HuH-7.5 (cell line): ENCODE measurements around the gene GRIK3.
A peak's percentile ranks its signal among the peaks of the same experiment; 100 is the strongest.
"Not testable (repeated sequence)": the region's sequence is repeated elsewhere in the genome, so short reads cannot be mapped to it uniquely, and the experiment has no call there.

Experiments
- DNase-seq: peaks from one replicate; pipeline ENCODE4 v3.0.0; 2011; ENCODE audit warnings: low spot score

The GRIK3 gene

DNA sequence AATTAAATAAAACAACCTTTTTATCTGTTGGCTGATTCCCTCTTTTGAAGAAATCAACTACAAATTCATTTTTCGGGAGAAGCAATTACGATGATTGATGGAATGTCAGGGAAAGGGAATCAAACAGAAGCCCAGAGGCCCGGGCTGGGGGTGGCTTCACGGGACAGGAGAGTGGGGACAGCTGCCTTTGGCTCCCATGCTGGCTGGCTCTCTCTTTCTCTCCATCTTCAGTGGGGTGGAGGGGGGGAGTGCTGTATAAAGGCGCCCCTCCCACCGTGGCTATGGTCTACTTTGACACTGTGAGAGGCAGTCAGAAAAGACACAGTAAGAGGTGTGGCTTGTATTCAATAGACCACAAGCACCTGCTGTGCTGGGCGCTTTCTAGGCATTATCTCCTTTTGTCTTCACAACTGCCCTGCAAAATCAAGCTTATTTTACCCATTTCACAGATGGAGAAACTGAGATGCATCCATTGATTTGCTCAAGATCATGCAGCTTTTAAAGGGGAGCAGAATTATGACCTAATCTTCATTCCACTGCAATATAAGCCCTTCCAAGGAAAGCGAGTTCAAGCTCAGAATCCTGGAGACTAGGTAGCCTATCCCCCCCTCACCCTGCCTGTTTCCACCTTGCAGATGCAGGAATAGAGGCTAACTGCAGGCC is 92.9 kb downstream of the GRIK3 start:
- no peak for DNase-seq

- DNase-seq, result no peak
Observed at GRCh38 chr1:36938819-36939218, 95.5 kb downstream of the GRIK3 start.

DNA sequence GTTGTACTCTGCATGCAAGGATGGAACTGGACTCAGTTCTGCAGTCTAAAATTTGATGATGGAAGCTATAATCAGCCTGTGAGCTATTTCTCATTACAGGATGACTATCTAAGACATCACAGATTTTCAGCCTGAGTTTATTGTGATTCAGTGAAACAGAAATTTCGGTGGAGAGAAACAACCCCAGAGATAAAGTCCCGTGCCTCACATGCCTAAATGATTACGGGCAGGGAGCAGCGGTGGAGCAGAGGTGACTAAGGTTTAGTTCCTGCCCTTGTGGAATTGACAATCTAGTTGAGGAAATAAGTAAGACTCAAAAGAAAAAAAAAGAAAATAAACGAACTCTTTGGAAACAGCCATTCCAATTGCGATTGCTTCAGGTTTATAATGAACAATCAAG is 96.9 kb downstream of the GRIK3 start:
- no peak for DNase-seq

DNA sequence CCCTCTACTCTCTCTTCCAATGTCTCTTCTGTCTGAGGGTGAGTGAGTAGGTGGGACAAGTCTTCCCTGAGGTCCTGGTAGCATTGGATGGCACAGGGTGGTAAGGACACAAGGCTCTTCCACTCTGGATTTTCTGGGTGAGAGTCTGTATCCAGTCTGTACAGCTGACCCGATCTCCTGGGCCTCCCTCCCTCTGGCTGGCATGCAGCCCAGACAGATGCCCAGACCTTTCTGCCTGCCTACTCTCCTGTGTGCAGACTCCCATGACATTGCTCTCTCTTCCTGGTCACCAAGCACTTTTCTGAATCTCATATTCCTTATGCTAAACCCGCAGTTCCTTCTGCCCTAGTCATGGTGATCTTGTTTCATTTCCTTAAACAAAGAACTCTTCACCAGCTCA is 100.3 kb downstream of the GRIK3 start:
- no peak for DNase-seq

- no peak for DNase-seq
Observed at GRCh38 chr1:36927826-36928225, 106.5 kb downstream of the GRIK3 start.

- DNase-seq, result no peak
Observed at GRCh38 chr1:36925251-36925650, 109.1 kb downstream of the GRIK3 start.

GRCh38 chr1:36924282-36924811 is 110.0 kb downstream of the GRIK3 start:
- DNase-seq, result peak; percentile 23

GRCh38 chr1:36922593-36923426 is 111.5 kb downstream of the GRIK3 start:
- DNase-seq, result no peak

DNA sequence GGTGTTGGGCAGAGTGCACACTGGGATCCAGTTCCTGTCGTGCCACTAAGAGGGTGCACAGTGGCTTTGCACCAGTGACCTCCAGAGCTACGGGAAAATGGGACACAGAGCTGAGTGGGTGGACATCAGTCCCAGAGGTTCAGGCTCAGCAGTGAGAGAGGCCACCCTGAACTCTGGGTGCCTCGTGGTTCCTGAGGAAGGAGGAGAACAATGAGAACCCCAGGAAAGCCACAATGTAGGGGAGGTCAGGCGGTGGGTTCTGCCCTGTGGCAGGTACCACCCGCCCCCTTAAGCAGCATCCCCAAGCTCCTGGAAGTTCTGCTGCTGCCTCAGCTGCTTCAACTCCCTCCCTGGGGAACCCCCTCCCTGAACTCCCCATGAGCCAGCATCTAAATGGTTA is 112.2 kb downstream of the GRIK3 start:
- DNase-seq, result no peak

- no peak for DNase-seq
Observed at GRCh38 chr1:36920801-36921405, 113.4 kb downstream of the GRIK3 start.

GRCh38 chr1:36920371-36920770 is 113.9 kb downstream of the GRIK3 start:
- no peak for DNase-seq

GRCh38 chr1:36919491-36920145 is 114.7 kb downstream of the GRIK3 start:
- no peak for DNase-seq

- no peak for DNase-seq
Observed at GRCh38 chr1:36918604-36919003, 115.7 kb downstream of the GRIK3 start.

DNA sequence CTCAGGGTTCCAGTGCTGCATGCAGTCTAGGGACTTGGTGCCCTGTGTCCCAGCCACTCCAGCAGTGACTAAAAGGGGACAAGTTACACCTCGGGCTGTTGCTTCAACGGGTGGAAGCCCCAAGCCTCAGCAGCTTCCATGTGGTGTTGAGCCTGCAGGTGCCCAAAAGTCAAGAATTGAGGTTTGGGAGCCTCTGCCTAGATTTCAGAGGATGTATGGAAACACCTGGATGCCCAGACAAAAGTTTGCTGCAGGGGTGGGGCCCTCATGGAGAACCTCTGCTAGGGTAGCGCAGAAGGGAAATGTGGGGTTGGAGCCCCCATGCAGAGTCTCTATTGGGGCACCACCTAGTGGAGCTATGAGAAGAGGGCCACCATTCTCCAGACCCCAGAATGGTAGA is 117.8 kb downstream of the GRIK3 start:
- DNase-seq, result not testable (repeated sequence)

DNA sequence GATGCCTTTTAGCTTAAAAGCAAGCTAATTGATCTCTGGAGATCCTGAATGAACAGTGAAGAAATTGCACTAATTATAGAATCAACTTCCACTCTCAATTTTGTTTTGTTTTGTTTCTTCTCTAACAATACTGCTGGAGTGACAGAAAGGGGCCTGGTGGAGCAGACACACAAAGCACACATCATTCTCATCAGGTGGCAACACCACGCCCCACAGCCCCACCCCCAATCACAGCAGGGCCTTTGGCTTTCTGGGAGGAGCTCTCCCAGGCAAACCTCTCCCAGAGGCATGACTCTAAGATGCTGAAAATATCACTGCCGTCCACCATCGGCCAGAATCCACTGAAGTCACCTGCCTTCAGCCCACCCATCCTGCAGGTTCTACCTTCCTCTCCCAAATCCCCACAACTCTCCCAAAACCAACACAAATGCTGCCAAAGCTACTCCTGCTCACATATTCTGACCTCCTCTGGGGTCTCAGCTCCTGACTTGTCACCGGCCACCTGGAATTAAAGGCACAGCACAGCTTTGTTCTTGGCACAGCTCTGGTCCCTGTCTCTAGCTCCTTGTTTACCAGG is 120.7 kb downstream of the GRIK3 start:
- no peak for DNase-seq

DNA sequence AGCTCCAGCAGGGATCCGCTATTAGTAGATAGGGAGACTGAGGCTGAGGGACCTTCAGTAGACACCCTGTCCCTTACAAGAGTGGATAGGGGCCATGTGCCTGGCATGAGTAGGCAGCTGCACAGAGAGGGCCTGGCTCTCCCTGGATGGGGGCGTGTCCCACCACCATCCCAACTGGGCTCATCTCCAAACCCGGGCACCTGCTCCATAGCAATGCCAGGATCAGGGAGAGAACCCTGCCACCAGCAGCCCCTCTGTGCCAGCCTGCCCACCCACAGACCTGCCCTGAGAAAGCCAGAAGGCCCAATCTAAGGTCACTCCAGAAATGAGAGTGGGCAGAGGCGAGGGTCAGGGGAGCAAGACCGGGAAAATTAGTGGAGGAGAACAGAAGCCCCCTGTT is 121.3 kb downstream of the GRIK3 start:
- no peak for DNase-seq

DNA sequence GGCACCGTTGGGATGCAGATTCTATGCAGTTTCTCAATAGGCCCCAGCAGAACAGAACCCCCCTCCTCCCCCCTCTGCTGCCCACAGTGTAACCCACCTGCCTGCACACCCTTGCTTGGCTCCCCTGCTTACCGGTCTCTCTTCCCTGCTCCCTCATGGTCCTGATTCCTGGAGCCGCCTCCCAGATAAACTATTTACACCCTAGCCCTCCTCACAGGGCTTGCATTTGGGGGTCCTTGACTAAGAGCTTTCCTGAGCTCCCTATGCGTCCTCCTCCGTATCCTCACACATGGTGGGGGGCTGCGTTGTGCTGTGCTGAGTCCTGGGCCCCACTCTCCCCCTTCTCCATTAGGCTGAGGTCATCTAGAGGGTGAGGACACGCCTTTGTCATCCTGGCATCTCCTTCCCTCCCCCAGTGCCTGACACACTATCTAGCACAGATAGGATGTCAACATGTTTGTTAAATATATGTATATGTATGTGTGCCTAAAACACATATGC is 121.9 kb downstream of the GRIK3 start:
- DNase-seq, result no peak

DNA sequence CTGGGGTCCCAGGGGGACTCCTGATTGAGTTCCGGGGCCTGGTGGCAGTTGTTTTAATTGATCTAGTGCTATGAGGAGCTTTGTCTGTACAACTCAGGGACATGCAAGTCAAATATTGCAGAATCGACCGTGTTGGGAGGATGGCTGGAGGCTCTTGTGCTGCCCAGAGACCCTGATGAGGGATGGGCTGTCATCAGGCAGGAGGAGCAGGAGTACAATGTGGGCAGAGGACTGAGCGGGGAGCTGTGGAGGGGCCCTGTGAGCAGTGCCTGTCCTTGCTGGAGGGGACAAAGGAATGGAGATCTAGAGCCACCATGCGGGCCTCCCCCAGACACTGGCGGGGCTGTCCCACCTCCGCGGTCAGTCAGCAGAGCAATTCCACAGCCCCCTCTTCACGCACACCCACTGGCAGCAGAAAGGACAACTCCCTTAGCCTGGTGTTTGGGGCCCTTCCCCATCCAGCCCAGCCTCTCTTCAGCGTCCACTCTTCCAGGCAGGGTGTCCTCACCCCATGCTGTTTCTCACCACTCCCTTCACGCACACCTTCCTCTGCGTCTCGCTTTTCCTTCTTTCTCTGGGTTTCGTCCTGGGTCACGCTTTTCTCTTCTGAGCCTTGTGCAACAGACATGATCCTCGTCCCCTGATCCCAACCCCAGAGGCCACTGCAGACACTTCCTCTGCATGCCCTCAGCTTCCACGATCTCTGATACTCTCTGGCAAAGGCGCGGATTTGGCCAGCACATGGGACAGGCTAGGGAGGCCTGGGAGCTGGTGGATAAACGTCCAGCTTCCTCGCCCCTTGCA is 122.6 kb downstream of the GRIK3 start:
- DNase-seq, result no peak

DNA sequence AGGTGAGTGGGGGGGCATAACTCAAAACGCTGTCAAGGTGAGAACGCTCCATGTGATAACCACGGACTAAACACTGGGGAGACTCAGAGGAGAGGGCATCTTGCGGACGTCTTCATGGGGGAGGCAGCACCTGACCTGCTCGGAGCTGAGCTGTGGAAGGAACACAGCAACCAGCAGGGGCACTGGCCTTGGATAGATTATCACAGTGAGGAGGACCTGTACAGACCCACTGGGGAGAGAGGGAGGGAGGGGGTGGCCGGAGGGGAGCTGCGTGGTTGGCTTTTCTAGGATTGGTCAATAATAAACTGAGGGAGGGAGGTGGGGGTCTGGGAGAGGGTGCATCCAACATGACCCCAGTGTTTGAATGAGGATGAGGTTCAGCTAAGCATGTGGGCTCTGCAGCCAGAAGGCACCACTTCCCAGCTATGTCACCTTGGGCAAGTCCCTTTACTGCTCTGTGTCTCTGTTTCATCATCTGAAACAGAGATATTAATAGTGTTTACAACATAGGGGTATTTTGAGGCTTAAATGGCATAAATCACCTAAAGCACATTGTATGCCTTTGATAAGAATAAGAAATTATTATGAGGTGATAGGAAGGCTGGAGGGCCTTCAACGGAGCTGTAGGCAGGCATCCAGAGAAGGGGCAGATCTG is 123.3 kb downstream of the GRIK3 start:
- no peak for DNase-seq

- no peak for DNase-seq
Observed at GRCh38 chr1:36909946-36910725, 124.2 kb downstream of the GRIK3 start.
